DMS 273 (cell line): ENCODE data around the gene GNG7.

ENCODE experiments used
- DNase-seq: peaks from one replicate; lab custom pipeline; 2025; ENCODE audit not compliant: unreplicated experiment; lab: John Stamatoyannopoulos, UW

The GNG7 gene

GRCh38 chr19:2492870-2493269 is 209.6 kb downstream of the GNG7 start:
- no peak for DNase-seq

DNA sequence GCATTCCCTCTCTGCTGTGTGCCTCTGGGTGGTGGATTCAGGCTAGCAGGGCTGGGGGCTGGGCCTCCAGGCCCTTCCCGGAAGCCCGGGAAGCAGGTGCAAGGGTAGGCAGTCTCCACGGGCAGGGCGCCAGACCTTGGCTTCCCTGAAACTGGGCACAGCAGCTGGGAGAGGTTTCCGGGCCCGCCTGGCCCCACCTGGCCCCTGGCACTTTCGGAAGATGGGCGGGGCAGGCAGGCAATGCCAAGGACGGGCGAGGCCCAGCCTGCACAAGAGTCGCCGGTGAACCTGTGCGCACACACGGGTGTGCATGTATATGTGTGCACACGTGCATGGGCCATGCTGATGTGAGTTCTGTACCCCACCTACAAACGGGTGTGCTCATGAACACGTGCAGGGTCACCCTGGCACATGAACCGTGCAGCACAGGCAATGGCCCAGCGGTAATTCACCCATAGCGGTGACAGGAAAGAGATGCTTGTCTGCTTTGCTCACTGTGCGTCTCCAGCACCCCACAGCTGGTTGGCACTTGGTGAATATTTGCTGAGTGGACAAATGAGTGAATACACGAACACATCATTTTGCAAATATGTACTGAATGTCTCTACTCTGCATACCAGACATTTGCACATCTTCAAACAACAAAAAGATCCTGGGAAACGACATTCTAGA is 211.2 kb downstream of the GNG7 start:
- peak; percentile 87 for DNase-seq

GRCh38 chr19:2490659-2491058 is 211.8 kb downstream of the GNG7 start:
- DNase-seq = no peak

DNA sequence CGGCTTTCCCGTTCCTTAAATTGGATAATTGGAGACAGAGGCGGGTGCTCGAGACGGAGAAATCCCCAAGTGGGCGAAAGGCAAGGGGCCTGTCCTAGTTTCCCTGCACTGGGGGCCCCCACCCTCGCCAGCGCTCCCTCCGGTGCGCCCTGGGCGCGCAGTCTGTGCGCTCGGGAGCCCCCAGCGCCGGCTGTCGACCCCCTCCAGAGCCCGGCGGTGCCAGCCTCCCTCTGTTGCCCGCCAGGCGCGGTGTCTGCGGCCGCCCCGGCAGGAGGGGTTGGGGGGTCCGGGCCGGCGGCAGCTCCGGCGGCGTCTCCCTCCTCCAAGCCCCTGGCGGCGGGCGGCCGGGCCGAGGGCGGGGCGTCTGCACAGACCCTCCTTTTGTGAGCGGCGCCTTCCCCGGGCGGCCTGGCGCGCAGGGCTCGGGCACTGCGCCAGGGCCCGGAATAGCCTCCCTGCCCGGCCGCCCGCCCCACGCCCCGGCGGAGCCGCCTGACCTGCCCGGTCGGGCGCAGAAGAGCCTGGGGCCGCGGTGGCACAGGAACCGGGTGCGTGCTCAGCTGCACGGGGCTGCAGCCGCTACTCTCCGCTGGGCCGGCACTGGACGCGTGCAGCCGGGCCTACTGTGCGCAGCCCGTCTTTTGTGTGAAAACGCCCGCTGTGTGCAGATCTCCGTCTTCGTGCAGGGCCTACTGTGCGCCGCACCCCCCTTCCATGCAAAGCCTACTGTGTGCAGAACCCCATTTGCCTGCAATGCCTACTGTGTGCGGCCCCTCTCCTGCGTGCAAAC is 213.4 kb downstream of the GNG7 start:
- DNase-seq = peak; percentile 73

GRCh38 chr19:2488405-2488941 is 214.0 kb downstream of the GNG7 start:
- DNase-seq = no peak

GRCh38 chr19:2487842-2488241 is 214.7 kb downstream of the GNG7 start:
- DNase-seq = peak; percentile 37

- DNase-seq = no peak
Measured at GRCh38 chr19:2487090-2487489, 215.4 kb downstream of the GNG7 start.

- no peak for DNase-seq
Measured at GRCh38 chr19:2485428-2485827, 217.1 kb downstream of the GNG7 start.

DNA sequence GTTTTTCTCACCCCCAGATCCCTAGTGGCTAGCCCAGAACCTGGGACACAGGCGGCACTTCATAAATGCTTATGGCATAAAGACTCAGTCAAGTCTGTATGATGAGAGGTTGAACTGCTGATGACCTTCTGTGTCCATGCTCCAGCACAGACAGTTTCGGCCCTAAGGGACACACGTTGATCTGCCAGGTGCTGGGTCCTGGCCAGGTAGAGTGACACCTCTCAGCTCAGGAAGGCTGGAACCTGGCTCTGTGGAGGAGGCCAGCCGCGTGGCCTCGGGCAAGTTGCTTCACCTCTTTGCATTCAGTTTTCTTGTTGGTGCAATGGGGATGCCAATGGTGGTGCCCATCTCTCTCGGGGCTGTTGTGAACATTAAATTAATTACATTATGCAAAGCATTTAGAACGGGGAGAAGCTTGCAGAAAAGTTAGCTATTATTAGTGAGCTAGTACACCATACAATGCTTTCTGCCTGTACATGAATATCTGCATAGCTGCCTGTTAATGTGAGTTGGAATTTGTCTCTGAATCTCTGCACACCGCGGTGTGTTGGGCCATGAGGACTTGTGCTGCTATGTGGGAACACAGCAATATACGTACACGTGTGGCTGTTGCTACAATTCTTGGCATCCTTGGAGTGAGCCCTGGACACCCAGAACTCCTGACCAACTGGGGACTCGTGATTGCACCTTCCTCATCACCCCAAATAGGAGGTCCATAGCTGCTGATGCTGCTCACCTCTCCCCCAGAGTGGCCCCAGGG is 218.1 kb downstream of the GNG7 start:
- DNase-seq = no peak

GRCh38 chr19:2483484-2484151 is 218.9 kb downstream of the GNG7 start:
- no peak for DNase-seq

DNA sequence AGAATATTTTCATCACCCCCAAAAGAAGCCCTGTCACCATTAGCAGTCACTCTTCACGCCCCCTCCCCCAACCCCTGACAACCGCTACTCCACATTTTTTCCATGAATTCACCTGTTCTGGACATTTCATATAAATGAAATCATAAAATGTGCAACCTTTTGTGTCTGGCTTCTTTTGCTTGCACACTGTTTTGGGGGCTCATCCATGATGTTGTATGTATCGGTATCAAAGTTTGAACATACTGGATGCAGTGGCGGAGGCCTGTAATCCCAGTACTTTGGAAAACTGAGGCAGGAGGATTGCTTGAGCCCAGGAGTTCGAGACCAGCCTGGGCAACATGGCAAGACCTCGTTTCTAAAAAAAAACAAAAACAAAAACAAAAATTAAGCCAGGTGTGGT is 219.4 kb downstream of the GNG7 start:
- peak; percentile 35 for DNase-seq

DNA sequence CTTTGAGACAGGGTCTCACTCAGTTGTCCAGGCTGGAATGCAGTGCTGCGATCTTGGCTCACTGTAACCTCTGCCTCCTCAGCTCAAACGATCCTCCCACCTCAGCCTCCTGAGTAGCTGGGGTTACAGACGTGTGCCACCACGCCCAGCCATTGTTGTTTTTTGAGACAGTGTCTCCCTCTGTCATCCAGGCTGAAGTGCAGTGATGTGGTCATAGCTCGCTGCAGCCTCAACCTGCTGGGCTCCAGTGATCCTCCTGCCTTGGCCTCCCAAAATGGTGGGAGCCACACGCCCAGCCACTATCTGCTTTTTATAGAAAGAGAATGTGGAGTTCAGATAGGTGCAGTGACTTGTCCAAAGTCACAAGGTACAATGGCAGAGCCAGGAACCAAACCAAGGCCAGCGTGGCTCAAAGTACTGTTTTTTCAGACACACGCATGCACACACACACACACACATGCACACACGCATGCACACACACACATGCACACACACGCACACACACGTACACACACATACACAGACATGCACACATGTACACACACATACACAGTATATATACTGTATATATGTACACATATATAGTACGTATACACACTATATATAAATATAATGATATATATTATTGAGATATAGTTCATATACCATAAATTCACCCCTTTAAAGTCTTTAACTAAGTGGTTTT is 220.0 kb downstream of the GNG7 start:
- DNase-seq = no peak

DNA sequence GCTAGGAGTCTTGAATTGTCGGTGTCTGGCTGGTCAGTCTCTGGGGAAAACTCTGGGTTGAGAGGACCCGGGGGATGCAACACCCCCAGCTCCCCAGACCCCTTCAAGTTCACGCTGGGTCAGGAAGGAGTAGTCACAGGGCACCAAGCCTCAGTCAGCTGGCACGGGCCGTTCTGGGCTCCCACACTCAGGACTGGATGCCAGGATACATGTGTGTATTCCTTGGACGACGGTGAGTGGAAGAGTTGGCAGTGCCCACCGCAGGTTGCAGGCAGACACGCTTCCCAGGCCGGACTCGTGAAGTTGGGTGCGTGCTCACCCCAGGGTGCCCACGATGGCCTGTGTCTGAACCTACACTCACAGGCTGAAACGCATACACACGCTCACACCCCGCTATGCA is 221.0 kb downstream of the GNG7 start:
- DNase-seq = no peak

DNA sequence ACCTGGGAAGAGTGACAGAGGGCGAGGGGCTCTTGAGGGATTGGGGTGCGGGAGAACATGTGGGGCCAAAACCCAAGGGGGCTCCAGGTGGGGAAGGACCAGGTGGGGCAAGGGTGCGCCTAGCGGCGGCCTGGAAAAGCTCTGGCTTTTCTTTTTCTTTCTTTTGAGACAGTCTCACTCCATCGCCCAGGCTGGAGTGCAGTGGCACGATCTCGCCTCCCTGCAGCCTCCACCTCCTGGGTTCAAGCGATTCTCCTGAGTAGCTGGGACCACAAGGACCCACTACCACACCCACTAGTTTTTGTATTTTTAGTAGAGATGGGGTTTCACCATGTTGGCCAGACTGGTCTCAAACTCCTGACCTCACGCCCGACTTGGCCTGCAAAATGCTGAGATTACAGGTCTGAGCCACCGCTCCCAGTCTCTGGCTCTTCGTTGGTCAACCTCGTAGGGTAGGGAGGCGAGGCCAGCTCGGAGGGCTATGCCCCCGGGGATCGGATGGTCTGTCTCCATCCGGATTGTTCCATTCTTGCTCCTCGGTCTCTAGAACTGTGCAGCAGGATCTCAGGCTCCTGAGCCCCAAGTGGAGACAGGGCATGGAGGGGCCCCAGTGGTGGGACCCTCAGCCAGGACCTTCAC is 222.8 kb downstream of the GNG7 start:
- no peak for DNase-seq

DNA sequence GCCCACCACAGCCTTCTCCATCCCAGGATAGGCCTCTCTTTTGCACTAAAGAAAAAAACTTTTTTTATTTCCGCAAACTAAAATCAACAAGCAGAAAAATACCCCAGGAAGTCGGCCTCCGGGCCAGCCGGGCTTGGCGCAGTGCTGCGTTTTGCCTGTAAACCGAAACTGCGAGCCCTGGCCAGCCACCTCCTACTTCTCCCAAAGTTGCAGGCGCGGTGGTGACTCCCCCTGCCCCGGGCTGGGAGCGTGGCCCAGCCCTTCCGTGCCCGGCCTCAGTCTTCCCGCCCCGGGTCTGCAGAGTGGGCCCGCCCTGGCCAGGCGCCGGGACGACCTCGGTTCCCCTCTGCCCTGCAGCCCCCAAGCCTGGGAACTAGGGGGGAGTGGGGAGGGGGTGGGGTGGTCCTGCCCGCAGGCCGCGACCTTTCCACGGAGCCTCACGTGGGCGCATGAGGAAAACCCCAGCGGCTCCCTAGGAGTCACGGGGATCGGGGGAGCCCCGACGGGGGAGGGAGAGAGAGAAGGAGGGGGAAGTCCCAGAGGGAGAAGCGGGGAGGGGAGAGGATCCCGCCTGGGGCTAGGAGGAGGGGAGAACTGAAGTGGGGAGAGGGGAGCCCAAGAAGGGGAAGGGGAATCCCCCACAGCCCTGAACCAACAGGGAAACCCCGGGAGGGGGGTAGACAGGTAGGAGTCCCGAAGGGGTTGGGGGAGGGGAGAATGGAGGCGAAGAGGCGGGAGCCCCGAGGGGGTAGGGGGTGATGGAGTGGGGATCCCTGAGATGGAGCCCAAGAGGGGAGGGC is 223.5 kb downstream of the GNG7 start:
- peak; percentile 55 for DNase-seq

- DNase-seq = peak; percentile 84
Measured at GRCh38 chr19:2478278-2478755, 224.2 kb downstream of the GNG7 start.

- DNase-seq = no peak
Measured at GRCh38 chr19:2477732-2478191, 224.7 kb downstream of the GNG7 start.

- no peak for DNase-seq
Measured at GRCh38 chr19:2477141-2477710, 225.3 kb downstream of the GNG7 start.
